ENCODE measurements around the gene ACTL8.

Gene ACTL8

GRCh38 chr1:17721444-17721843 is 33.7 kb upstream of the ACTL8 start:
- no peaks in the 10 kb centered on the region for H3K9me3 ChIP-seq (replicated peaks; ENCODE audit: insufficient read depth, low read length)
- no peak overlapping the region for H3K4me3 ChIP-seq (ENCODE audit: low read length)
- no peak for TF ChIP-seq EZH2phosphoT487 (IDR thresholded peaks at IDR 0.05; ENCODE audit: low read length)
- TF ChIP-seq CTCF (IDR thresholded peaks at IDR 0.05; ENCODE audit: low read length): no peak
- no peak for TF ChIP-seq EZH2 (optimal IDR thresholded peaks at IDR 0.05; ENCODE audit: low read depth, low read length)
- no peaks in the 10 kb centered on the region for H3K4me1 ChIP-seq (ENCODE audit: low read length)
- H4K20me1 ChIP-seq (ENCODE audit: insufficient read depth, low read length): no peaks in the 10 kb centered on the region
- DNase-seq: no peak
- H3F3A ChIP-seq (ENCODE audit: insufficient read depth, low read length): no peaks in the 10 kb centered on the region
- no peak overlapping the region for H2AFZ ChIP-seq (ENCODE audit: low read length)
- no peak overlapping the region for H3K27ac ChIP-seq (ENCODE audit: low read length)
- H3K4me2 ChIP-seq (ENCODE audit: low read depth, low read length): no peak overlapping the region
- H3K36me3 ChIP-seq (replicated peaks; ENCODE audit: insufficient read depth, low read length): no peaks in the 10 kb centered on the region
- no peak overlapping the region for H3K9ac ChIP-seq (ENCODE audit: low read length)
- no peaks in the 10 kb centered on the region for H3K9me2 ChIP-seq (replicated peaks; ENCODE audit: insufficient read depth, low read length)
- H3K27me3 ChIP-seq (replicated peaks; ENCODE audit: insufficient read depth, low read length): peaks cover 95% of the 10 kb centered on the region
- no peaks in the 10 kb centered on the region for H3K79me2 ChIP-seq (ENCODE audit: low read length)

- Histone ChIP-seq H3F3A (ENCODE audit: insufficient read depth, low read length) (no peaks in the 10 kb centered on the region), H3K27me3 (replicated peaks; ENCODE audit: insufficient read depth, low read length) (peaks cover 88% of the 10 kb centered on the region), H3K9me3 (replicated peaks; ENCODE audit: insufficient read depth, low read length) (no peaks in the 10 kb centered on the region), H4K20me1 (ENCODE audit: insufficient read depth, low read length) (no peaks in the 10 kb centered on the region), H3K27ac (ENCODE audit: low read length) (no peak overlapping the region), H3K79me2 (ENCODE audit: low read length) (no peaks in the 10 kb centered on the region), H3K9ac (ENCODE audit: low read length) (no peak overlapping the region), H3K36me3 (replicated peaks; ENCODE audit: insufficient read depth, low read length) (no peaks in the 10 kb centered on the region), H3K9me2 (replicated peaks; ENCODE audit: insufficient read depth, low read length) (no peaks in the 10 kb centered on the region), H3K4me2 (ENCODE audit: low read depth, low read length) (no peak overlapping the region), H2AFZ (ENCODE audit: low read length) (no peak overlapping the region), H3K4me3 (ENCODE audit: low read length) (no peak overlapping the region), H3K4me1 (ENCODE audit: low read length) (no peaks in the 10 kb centered on the region)
- TF ChIP-seq CTCF (IDR thresholded peaks at IDR 0.05; ENCODE audit: low read length) (no peak), EZH2 (optimal IDR thresholded peaks at IDR 0.05; ENCODE audit: low read depth, low read length) (no peak), EZH2phosphoT487 (IDR thresholded peaks at IDR 0.05; ENCODE audit: low read length) (no peak)
- DNase-seq: no peak
Measured at GRCh38 chr1:17723684-17724083, 31.4 kb upstream of the ACTL8 start.

GRCh38 chr1:17724150-17724549 is 31.0 kb upstream of the ACTL8 start:
- Histone ChIP-seq H2AFZ (ENCODE audit: low read length) (no peak overlapping the region), H3K9me2 (replicated peaks; ENCODE audit: insufficient read depth, low read length) (no peaks in the 10 kb centered on the region), H3K9ac (ENCODE audit: low read length) (no peak overlapping the region)

More at GRCh38 chr1:17724150-17724549, 31.0 kb upstream of the ACTL8 start:
- H3K4me2 ChIP-seq (ENCODE audit: low read depth, low read length): no peak overlapping the region
- no peak for TF ChIP-seq CTCF (IDR thresholded peaks at IDR 0.05; ENCODE audit: low read length)
- TF ChIP-seq EZH2 (optimal IDR thresholded peaks at IDR 0.05; ENCODE audit: low read depth, low read length): no peak
- TF ChIP-seq EZH2phosphoT487 (IDR thresholded peaks at IDR 0.05; ENCODE audit: low read length): no peak
- no peaks in the 10 kb centered on the region for H3F3A ChIP-seq (ENCODE audit: insufficient read depth, low read length)
- no peaks in the 10 kb centered on the region for H3K4me1 ChIP-seq (ENCODE audit: low read length)
- peaks cover 90% of the 10 kb centered on the region for H3K27me3 ChIP-seq (replicated peaks; ENCODE audit: insufficient read depth, low read length)
- no peaks in the 10 kb centered on the region for H3K9me3 ChIP-seq (replicated peaks; ENCODE audit: insufficient read depth, low read length)
- H3K79me2 ChIP-seq (ENCODE audit: low read length): no peaks in the 10 kb centered on the region
- H3K36me3 ChIP-seq (replicated peaks; ENCODE audit: insufficient read depth, low read length): no peaks in the 10 kb centered on the region
- no peak overlapping the region for H3K27ac ChIP-seq (ENCODE audit: low read length)
- H4K20me1 ChIP-seq (ENCODE audit: insufficient read depth, low read length): no peaks in the 10 kb centered on the region
- no peak for DNase-seq
- no peak overlapping the region for H3K4me3 ChIP-seq (ENCODE audit: low read length)
